ENCODE measurements around the gene PDCL2. TPM values are rescaled to one million over a fixed set of nuclear protein-coding genes. Genes with fewer than 3 reads are reported as not detected.
"Not testable (repeated sequence)": the region's sequence is repeated elsewhere in the genome, so short reads cannot be mapped to it uniquely, and the experiment has no call there.

Gene PDCL2
- total RNA-seq, 4 donors from 2014 or later: not detected

GRCh38 chr4:55600640-55601039 lies 8.6 kb upstream of the PDCL2 start:
- Histone ChIP-seq H3K27ac (no peak overlapping the region), H3K36me3 (no peaks in the 10 kb centered on the region), H3K4me1 (no peaks in the 10 kb centered on the region), H3K9me3 (no peaks in the 10 kb centered on the region), H3K4me3 (no peak overlapping the region), H3K27me3 (no peaks in the 10 kb centered on the region)
- DNase-seq: no peak
- TF ChIP-seq, protein P1, sequence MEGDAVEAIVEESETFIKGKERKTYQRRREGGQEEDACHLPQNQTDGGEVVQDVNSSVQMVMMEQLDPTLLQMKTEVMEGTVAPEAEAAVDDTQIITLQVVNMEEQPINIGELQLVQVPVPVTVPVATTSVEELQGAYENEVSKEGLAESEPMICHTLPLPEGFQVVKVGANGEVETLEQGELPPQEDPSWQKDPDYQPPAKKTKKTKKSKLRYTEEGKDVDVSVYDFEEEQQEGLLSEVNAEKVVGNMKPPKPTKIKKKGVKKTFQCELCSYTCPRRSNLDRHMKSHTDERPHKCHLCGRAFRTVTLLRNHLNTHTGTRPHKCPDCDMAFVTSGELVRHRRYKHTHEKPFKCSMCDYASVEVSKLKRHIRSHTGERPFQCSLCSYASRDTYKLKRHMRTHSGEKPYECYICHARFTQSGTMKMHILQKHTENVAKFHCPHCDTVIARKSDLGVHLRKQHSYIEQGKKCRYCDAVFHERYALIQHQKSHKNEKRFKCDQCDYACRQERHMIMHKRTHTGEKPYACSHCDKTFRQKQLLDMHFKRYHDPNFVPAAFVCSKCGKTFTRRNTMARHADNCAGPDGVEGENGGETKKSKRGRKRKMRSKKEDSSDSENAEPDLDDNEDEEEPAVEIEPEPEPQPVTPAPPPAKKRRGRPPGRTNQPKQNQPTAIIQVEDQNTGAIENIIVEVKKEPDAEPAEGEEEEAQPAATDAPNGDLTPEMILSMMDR (IDR thresholded peaks at IDR 0.05): no peak
- no peak for TF ChIP-seq POLR2A (IDR thresholded peaks at IDR 0.05)
- intact Hi-C loops (cut with DNase I; ENCODE audit: low total_unique reads): no loop called here

GRCh38 chr4:55598641-55599040 lies 6.6 kb upstream of the PDCL2 start:
- DNase-seq: no peak
- TF ChIP-seq, protein P1 (IDR thresholded peaks at IDR 0.05): no peak
- TF ChIP-seq POLR2A (IDR thresholded peaks at IDR 0.05): no peak
- H3K4me3 ChIP-seq: no peak overlapping the region
- H3K27me3 ChIP-seq: no peaks in the 10 kb centered on the region
- H3K27ac ChIP-seq: no peak overlapping the region
- intact Hi-C loops (cut with DNase I; ENCODE audit: low total_unique reads): no loop called here
- no peaks in the 10 kb centered on the region for H3K4me1 ChIP-seq
- no peaks in the 10 kb centered on the region for H3K36me3 ChIP-seq
- H3K9me3 ChIP-seq: no peaks in the 10 kb centered on the region

GRCh38 chr4:55588160-55588559 lies 3.9 kb downstream of the PDCL2 start:
- TF ChIP-seq, protein P1 (IDR thresholded peaks at IDR 0.05): no peak
- no peak for TF ChIP-seq POLR2A (IDR thresholded peaks at IDR 0.05)
- Histone ChIP-seq H3K27ac (no peak overlapping the region), H3K4me3 (no peak overlapping the region), H3K9me3 (no peaks in the 10 kb centered on the region), H3K36me3 (no peaks in the 10 kb centered on the region), H3K4me1 (no peaks in the 10 kb centered on the region), H3K27me3 (no peaks in the 10 kb centered on the region)
- intact Hi-C loops (cut with DNase I; ENCODE audit: low total_unique reads): no loop called here
- no peak for DNase-seq

GRCh38 chr4:55582773-55583172 lies 9.3 kb downstream of the PDCL2 start:
- H3K9me3 ChIP-seq; H3K4me1 ChIP-seq; H3K4me3 ChIP-seq; H3K27me3 ChIP-seq; intact Hi-C loops (cut with DNase I; ENCODE audit: low total_unique reads); H3K27ac ChIP-seq; DNase-seq; H3K36me3 ChIP-seq: not testable (repeated sequence)

- intact Hi-C loops (cut with DNase I; ENCODE audit: low total_unique reads): no loop called here
- Histone ChIP-seq H3K9me3 (no peaks in the 10 kb centered on the region), H3K36me3 (no peaks in the 10 kb centered on the region), H3K4me1 (no peaks in the 10 kb centered on the region), H3K4me3 (no peak overlapping the region), H3K27ac (no peak overlapping the region), H3K27me3 (no peaks in the 10 kb centered on the region)
- DNase-seq: no peak
- TF ChIP-seq POLR2A (IDR thresholded peaks at IDR 0.05): no peak
- TF ChIP-seq, protein P1 (IDR thresholded peaks at IDR 0.05): no peak
These were observed 13.6 kb downstream of the PDCL2 start for GRCh38 chr4:55578341-55579010.

GRCh38 chr4:55575513-55575912 lies 16.5 kb downstream of the PDCL2 start:
- TF ChIP-seq POLR2A (IDR thresholded peaks at IDR 0.05): no peak
- TF ChIP-seq, protein P1 (IDR thresholded peaks at IDR 0.05): no peak

More at GRCh38 chr4:55575513-55575912, 16.5 kb downstream of the PDCL2 start:
- Histone ChIP-seq H3K36me3 (no peaks in the 10 kb centered on the region), H3K4me1 (no peaks in the 10 kb centered on the region), H3K4me3 (no peak overlapping the region), H3K9me3 (no peaks in the 10 kb centered on the region), H3K27me3 (no peaks in the 10 kb centered on the region), H3K27ac (no peak overlapping the region)
- intact Hi-C loops (cut with DNase I; ENCODE audit: low total_unique reads): no loop called here
- no peak for DNase-seq

All from uterus (tissue), 4 donors.